HG02642 (cell line): ENCODE results near the gene CYB561.
A peak's percentile ranks its signal among the peaks of the same experiment; 100 is the strongest.
"Not testable (repeated sequence)": the region's sequence is repeated elsewhere in the genome, so short reads cannot be mapped to it uniquely, and the experiment has no call there.

Experiments used
- ATAC-seq: cut with Tn5 transposase; IDR thresholded peaks from one replicate; pipeline ENCODE4 v1.9.1; 2021; ENCODE audit warnings: mild to moderate bottlenecking; ENCODE audit not compliant: unreplicated experiment, poor library complexity

Gene CYB561

DNA sequence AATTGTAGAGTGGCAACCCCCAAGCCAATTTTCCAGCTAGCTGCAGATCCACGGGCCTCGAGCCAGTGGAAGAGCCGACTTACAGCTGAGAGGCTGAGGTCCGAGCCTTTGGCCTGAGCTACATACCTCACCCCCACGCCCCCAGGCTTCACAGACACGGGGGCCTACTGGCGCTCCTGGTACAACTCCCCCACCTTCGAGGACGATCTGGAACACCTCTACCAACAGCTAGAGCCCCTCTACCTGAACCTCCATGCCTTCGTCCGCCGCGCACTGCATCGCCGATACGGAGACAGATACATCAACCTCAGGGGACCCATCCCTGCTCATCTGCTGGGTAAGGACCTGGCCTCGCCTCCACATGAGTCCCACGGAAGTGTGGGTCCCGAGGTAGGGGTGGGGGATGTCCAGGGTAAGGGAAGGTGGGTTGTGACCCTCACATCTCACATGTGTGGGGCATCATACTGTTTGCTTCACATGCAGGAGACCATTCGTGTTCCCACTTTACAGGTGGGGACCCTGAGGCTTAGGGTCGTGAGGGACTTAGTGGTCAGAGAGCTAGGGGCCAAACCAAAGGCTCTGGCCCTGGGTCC lies 34.2 kb upstream of the CYB561 start:
- ATAC-seq, result no peak

DNA sequence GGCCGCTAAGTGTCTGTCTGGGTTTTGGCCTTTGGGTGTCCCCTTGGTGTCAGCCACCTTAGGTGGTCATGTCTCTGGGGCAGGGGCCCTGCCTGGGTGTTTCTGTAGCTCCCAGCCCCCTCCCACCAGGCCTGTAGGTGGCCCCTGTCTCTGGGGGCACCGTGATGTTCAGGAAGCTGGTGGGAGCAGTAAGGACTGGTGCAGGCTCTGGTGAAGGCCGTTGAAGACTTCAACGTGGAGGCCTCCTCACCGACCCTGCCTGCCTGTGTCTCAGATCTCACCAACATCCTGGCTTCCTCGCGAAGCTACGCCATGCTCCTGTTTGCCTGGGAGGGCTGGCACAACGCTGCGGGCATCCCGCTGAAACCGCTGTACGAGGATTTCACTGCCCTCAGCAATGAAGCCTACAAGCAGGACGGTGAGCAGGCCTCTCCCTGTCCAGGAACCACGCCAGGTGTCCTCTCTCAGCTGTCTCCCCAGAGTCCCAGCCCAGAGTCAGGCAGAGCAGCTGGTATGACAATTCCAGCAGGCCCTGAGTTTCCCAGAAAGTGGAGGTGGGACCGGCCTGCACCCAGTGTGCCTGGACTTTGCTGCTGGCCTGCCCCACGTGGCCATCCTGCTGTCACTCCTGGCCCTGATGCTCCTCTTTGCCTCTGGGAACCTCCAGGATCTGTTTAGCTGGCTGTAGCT lies 33.5 kb upstream of the CYB561 start:
- ATAC-seq, result no peak

DNA sequence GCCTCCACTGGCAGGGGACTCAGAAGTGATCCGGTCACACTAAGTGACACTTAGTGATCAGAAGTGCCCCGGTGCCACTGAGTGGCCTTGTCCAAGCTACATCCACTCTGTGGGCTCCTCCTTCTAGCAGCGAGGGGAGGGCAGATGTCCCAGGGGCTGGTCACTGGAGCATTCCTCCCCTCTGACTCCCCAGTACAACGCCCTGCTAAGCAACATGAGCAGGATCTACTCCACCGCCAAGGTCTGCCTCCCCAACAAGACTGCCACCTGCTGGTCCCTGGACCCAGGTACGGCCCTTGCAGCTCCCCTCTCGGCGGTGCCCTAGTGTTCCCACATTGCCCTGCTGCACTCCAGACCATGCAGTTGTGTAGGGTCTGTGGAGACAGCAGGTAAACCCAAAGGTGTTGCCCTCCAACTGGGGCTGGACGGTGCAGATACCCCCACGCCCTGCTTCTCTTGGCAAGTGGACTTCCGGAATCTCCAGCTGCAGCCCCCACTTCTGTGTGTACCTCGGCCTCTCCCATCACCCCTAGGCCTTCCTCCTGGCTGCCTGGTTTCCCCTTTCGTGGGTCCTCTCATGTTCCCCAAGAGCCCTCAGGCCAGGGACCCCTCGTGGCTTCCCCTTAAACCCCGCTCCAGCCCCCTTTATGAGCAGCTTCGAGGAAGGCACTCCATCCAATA lies 32.8 kb upstream of the CYB561 start:
- ATAC-seq, result peak; percentile 70

DNA sequence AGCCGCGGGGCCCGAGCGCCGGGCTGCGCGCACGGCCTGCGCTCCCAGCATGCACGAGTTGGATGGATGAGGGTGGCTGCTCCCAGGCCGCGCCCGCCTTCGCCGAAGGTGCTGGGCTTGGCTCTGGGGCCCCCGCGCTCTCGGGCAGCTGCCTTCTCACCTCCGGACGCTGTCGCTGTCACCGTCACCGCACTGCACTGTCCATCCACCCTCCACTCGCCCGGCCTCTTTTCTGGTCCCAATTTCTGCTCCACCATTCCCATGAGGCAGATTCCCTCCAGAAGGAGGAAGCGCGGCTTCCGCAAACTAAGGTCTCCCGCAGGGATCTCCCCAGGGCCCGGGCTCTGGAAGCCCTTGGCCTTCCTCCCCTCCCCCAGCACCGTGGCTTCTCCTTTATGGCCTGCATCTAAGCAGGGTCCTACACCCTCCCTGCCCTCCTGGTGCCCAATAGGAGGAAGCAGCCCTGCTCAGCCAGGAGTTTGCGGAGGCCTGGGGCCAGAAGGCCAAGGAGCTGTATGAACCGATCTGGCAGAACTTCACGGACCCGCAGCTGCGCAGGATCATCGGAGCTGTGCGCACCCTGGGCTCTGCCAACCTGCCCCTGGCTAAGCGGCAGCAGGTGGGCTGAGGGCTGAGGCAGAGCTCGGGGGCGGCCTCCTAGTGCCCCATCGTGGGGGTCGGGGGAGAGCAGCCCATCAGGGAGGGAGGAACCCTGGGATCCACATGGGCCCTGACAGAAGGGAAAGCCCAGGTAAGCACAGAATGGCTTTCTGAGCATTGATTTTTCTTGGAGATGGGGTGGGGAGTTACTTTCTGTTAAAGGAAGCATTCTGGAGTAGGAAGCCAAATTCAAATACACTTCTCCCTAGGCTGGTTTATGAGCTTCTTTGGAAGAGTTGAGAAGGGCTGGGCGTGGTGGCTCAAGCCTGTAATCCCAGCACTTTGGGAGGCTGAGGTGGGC lies 31.7 kb upstream of the CYB561 start:
- no peak for ATAC-seq

GRCh38 chr17:63476854-63477479 lies 30.9 kb upstream of the CYB561 start, which contains the start of gene ACE:
TSS of gene ACE (plus strand) at chr17:63477061. CDS start at chr17:63477095, 34 bp downstream.
- no peak for ATAC-seq

DNA sequence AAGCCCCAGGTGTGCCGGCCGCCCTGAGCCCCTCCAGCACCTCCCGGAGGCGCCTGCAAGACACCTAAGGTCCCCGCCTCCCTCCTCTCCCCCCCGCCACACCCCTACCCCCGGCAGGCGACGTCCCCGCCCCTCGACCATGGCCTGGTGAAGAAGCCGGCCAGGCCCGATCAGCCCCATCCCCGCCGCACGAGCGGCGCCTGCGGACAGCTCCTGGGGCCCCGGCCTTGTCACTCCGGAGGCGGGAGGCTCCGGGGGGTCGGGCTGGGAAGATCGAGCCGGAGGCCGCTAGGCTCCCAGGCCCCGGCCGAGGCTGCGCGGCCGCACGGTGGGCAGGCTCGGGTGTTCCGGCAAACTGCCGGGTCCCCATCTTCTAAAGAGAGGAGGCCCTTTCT lies 30.4 kb upstream of the CYB561 start:
- no peak for ATAC-seq

DNA sequence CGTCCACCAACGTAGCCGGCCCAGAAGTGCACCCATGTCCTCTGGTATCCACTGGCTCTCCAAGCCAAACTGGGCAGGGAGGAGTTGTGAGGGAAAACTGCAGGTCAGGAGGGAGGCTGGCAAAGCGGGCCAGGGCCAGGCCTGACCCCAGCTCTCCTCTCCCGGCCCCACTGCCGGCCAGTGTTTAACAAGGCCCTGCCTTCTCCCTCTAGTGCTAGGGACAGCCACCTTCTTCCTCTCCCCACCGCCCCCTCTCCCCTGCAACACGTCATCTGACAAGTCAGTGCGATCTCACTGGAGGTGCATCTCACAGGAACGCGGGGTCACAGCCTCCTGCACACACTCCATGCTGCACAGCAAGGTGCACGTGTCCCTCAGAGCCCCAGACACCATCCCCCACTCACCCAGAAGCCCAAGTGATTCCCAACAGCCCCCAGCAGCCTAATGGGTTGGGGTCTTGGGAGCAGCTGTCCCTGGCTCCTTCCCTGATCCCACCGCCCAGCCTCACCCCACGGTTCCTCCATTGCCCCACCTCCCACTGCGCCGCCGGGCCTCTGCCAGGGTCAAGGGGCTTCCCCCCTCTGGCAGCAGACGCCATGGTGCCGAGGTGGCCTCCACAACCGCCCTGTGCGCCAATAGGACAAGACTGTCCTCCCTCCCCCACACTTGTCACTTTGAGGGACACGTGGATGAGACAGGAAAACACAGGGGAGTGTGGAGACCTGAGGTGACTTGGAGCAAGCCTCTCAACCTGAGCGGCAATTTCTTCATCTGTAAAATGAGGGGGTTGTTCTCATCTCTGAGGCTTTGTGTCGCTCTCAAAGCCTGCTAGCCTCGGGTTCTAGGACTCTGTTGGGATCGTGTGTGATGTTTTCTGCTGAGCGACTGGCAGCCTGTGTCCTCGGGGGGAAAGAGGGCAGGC lies 29.6 kb upstream of the CYB561 start:
- no peak for ATAC-seq

- ATAC-seq, result no peak
These were observed 28.7 kb upstream of the CYB561 start for GRCh38 chr17:63474586-63475460.

DNA sequence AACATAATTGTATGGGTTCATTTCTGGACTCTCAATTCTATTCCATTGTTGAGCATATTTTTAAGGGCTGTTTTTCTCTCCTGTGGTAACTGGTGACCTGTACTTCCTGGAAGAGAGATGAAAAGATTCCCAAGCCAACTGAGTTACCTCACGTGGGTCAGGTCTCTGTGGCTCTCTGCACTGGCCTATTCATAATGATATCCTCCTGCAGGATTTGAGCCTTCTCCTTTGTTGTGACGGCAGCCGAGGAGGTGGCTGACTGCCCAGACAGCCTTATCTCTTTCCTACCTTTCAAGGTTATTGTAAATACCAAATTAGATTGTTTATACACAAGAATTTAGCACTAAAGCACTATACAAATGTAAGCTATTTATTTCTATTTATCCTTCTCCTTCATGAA lies 28.1 kb upstream of the CYB561 start:
- no peak for ATAC-seq

DNA sequence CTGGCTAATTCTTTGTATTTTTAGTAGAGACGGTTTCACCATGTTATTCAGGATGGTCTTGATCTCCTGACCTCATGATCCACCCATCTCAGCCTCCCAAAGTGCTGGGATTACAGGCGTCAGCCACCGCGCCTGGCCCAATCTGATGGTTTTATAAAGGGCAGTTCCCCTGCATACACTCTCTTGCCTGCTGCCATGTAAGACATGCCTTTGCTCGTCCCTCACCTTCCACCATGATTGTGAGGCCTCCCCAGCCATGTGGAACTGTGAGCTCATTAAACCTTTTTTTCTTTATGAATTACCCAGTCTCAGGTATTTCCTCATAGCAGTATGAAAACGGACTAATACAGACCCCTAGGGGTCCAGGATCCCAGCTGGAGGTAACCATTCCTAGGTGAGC lies 22.0 kb upstream of the CYB561 start:
- not testable (repeated sequence) for ATAC-seq

GRCh38 chr17:63464691-63465236 lies 18.7 kb upstream of the CYB561 start:
- no peak for ATAC-seq

- no peak for ATAC-seq
These were observed 17.7 kb upstream of the CYB561 start for GRCh38 chr17:63463771-63464170.

- ATAC-seq, result no peak
These were observed 13.9 kb upstream of the CYB561 start for GRCh38 chr17:63460018-63460417.

DNA sequence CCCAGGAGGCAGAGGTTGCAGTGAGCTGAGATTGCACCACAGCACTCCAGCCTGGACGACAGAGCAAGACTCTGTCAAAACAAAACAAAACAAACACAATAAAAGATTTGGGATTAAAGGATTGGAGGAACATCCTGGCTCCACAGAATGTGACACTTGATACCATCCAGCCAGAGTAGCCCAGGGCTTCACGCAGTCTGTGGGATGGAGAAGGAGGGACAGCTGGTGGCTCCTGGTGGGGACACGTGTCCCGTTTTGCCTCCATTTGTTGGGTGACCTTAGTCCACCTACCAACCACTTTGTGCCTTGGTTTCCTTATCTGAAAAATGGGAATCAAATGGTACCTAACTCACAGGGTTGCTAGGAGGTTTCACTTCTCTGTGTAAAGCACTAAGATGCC lies 12.4 kb upstream of the CYB561 start:
- no peak for ATAC-seq

- no peak for ATAC-seq
These were observed 9.3 kb upstream of the CYB561 start for GRCh38 chr17:63455417-63455816.

- no peak for ATAC-seq
These were observed 8.8 kb upstream of the CYB561 start for GRCh38 chr17:63454915-63455314.

DNA sequence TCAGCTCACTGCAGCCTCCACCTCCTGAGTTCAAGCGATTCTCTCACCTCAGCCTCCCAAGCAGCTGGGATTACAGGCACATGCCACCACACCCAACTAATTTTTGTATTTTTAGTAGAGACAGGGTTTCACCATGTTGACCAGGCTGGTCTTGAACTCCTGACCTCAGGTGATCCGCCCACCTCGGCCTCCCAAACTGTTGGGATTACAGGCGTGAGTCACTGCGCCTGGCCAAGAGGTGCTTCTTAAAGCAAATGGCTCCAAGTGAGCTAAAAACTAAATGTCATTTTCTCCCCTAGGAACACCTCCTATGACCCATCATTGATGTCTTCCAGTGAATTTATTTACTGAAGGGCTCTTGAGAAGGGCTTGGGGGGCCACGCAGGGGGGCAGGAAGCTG lies 8.3 kb upstream of the CYB561 start:
- ATAC-seq, result not testable (repeated sequence)
